ENCODE data around the gene POU6F2.

Gene POU6F2

GRCh38 chr7:39051279-39051678 lies 73.6 kb downstream of the POU6F2 start:
- H3K4me3 ChIP-seq: no peak overlapping the region
- no peak overlapping the region for H3K9ac ChIP-seq
- H3K27me3 ChIP-seq: no peaks in the 10 kb centered on the region
- no peak for TF ChIP-seq Cebpa-rat (IDR thresholded peaks at IDR 0.05)
- H3K4me2 ChIP-seq: no peak overlapping the region
- H3K9me3 ChIP-seq: 0 out of 2 replicates have a peak, but pooled peaks cover 1% of the 10 kb centered on the region
- H3K27ac ChIP-seq: no peak overlapping the region
- H3K4me1 ChIP-seq: no peaks in the 10 kb centered on the region
- no peaks in the 10 kb centered on the region for H4K20me1 ChIP-seq
- H3K36me3 ChIP-seq: no peaks in the 10 kb centered on the region

DNA sequence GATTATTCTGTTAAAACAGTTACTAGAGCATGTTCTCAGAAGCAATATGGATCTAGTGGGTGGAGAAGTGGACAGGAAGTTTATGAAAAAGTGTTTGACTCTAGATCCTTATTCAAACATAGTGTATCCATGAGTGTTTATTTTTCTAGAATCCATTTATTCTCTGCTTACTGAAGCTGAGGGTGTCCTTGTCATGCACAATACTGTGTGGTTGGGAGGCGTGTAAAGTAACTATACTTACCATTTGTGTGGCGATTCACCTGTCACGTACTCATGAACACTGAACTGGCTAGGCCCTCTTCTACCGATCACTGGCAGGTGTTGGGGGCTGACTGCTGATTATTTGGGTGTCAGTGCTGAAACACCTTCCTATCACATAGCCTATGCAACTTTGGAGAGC lies 74.0 kb downstream of the POU6F2 start:
- H3K36me3 ChIP-seq: no peaks in the 10 kb centered on the region
- TF ChIP-seq Cebpa-rat (IDR thresholded peaks at IDR 0.05): no peak
- H3K4me3 ChIP-seq: no peak overlapping the region
- H3K27me3 ChIP-seq: no peaks in the 10 kb centered on the region
- H3K9me3 ChIP-seq: 0 out of 2 replicates have a peak, but pooled peaks cover 6% of the 10 kb centered on the region
- no peaks in the 10 kb centered on the region for H4K20me1 ChIP-seq
- no peak overlapping the region for H3K27ac ChIP-seq
- H3K9ac ChIP-seq: no peak overlapping the region
- H3K4me1 ChIP-seq: no peaks in the 10 kb centered on the region
- no peak overlapping the region for H3K4me2 ChIP-seq

DNA sequence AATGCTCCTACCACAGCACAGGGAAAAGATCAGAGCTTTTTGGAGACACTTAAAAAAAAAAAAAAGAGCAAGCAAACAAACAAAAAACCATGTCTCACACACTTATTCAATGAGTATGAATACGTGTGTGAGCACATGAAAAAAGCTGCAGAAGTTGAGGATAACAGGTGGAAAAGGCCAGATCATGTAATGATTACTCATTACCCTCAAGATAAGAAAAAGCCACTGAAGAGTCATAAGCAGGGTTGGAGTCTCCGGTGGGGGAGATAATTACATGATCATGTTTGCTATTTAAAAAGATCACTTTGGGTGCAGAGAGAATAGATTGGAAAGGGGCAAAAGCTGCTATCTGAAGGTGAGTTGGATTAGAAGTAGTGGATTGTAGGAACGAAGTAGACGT lies 77.0 kb downstream of the POU6F2 start:
- H3K4me3 ChIP-seq: no peak overlapping the region
- no peak overlapping the region for H3K27ac ChIP-seq
- 0 out of 2 replicates have a peak, but pooled peaks cover 8% of the 10 kb centered on the region for H3K9me3 ChIP-seq
- no peaks in the 10 kb centered on the region for H3K4me1 ChIP-seq
- H3K36me3 ChIP-seq: no peaks in the 10 kb centered on the region
- no peak for TF ChIP-seq Cebpa-rat (IDR thresholded peaks at IDR 0.05)
- H3K9ac ChIP-seq: no peak overlapping the region
- H3K4me2 ChIP-seq: no peak overlapping the region
- no peaks in the 10 kb centered on the region for H4K20me1 ChIP-seq
- H3K27me3 ChIP-seq: no peaks in the 10 kb centered on the region

DNA sequence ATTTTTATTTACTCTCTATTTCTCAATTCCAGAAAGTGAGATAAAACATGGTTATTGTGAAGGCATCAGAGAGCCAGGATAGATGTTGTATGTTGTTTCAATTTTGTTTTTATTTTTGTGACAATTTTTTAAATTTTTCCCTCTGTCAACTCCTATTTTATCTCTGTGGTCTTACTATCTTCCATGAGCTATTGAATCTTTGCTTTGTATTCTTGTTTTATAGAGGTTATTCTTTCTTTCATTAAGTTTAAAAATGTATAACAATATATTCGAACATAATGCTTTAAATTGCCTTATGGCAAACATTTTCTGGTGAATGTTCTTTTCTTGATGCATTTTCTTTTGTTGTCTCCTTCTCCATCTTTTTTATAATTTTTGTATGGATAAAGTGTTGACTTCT lies 78.4 kb downstream of the POU6F2 start:
- Histone ChIP-seq H3K27me3 (no peaks in the 10 kb centered on the region), H3K4me2 (no peak overlapping the region), H3K27ac (no peak overlapping the region), H3K9ac (no peak overlapping the region), H3K36me3 (no peaks in the 10 kb centered on the region), H3K4me1 (no peaks in the 10 kb centered on the region), H3K4me3 (no peak overlapping the region), H3K9me3 (0 out of 2 replicates have a peak, but pooled peaks cover 8% of the 10 kb centered on the region), H4K20me1 (no peaks in the 10 kb centered on the region)
- TF ChIP-seq Cebpa-rat (IDR thresholded peaks at IDR 0.05): no peak

GRCh38 chr7:39062811-39063210 lies 85.1 kb downstream of the POU6F2 start:
- H3K27me3 ChIP-seq: no peaks in the 10 kb centered on the region
- H3K4me2 ChIP-seq: no peak overlapping the region
- H3K4me1 ChIP-seq: no peaks in the 10 kb centered on the region
- no peak overlapping the region for H3K4me3 ChIP-seq
- H3K36me3 ChIP-seq: no peaks in the 10 kb centered on the region
- H4K20me1 ChIP-seq: no peaks in the 10 kb centered on the region
- H3K9me3 ChIP-seq: no peaks in the 10 kb centered on the region
- no peak overlapping the region for H3K9ac ChIP-seq
- no peak overlapping the region for H3K27ac ChIP-seq
- TF ChIP-seq Cebpa-rat (IDR thresholded peaks at IDR 0.05): no peak

DNA sequence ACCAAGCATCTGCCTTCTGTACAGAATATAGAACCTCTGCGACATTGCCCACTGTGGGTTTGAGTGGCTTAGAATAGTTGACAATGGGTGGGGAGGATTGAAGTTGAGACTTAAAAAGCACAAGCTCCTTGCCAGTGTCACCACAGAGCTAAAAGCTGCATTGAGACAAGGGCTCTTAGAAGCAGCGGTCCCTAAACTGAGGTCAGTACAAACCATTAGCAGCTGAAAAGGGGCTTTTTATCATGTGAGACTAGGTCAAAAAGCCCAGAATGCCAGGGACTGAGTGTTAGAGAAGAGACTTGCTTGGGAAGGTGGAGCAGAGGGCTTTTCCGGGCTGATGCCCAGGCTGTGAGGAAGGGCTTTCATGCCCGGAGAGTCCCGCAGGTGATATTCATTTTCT lies 91.3 kb downstream of the POU6F2 start:
- Histone ChIP-seq H3K4me3 (no peak overlapping the region), H3K4me1 (no peaks in the 10 kb centered on the region), H3K36me3 (no peaks in the 10 kb centered on the region), H3K4me2 (no peak overlapping the region), H4K20me1 (no peaks in the 10 kb centered on the region), H3K9ac (no peak overlapping the region), H3K27me3 (no peaks in the 10 kb centered on the region), H3K9me3 (no peaks in the 10 kb centered on the region), H3K27ac (no peak overlapping the region)
- no peak for TF ChIP-seq Cebpa-rat (IDR thresholded peaks at IDR 0.05)

GRCh38 chr7:39069896-39070881 lies 92.5 kb downstream of the POU6F2 start:
- Histone ChIP-seq H3K9ac (no peak overlapping the region), H3K9me3 (no peaks in the 10 kb centered on the region), H3K27me3 (no peaks in the 10 kb centered on the region), H3K4me1 (peaks cover 5% of the 10 kb centered on the region), H3K36me3 (no peaks in the 10 kb centered on the region), H3K4me3 (no peak overlapping the region), H4K20me1 (no peaks in the 10 kb centered on the region), H3K4me2 (no peak overlapping the region), H3K27ac (no peak overlapping the region)
- TF ChIP-seq Cebpa-rat (IDR thresholded peaks at IDR 0.05): no peak

DNA sequence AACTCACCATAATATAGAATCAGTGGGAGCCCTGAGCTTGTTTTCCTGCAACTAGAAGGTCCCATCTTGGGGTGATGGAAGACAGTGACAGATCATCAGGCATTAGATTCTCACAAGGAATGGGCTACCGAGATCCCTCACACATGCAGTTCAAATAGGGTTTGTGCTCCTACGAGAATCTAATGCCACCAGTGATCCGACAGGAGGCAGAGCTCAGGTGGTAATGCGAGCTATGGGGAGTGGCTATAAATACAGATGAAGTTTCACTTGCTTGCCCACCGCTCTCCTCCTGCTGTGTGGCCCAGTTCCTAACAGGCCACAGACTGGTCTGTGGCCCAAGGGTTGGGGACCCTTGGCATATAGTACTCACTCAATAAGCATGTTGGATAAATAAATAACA lies 93.4 kb downstream of the POU6F2 start:
- H4K20me1 ChIP-seq: no peaks in the 10 kb centered on the region
- H3K36me3 ChIP-seq: no peaks in the 10 kb centered on the region
- H3K4me2 ChIP-seq: no peak overlapping the region
- H3K9me3 ChIP-seq: no peaks in the 10 kb centered on the region
- no peak for TF ChIP-seq Cebpa-rat (IDR thresholded peaks at IDR 0.05)
- no peak overlapping the region for H3K27ac ChIP-seq
- H3K27me3 ChIP-seq: no peaks in the 10 kb centered on the region
- no peak overlapping the region for H3K4me3 ChIP-seq
- H3K4me1 ChIP-seq: peaks cover 6% of the 10 kb centered on the region
- no peak overlapping the region for H3K9ac ChIP-seq

GRCh38 chr7:39073432-39073831 lies 95.7 kb downstream of the POU6F2 start:
- TF ChIP-seq Cebpa-rat (IDR thresholded peaks at IDR 0.05): no peak
- Histone ChIP-seq H3K9me3 (no peaks in the 10 kb centered on the region), H3K4me3 (no peak overlapping the region), H3K27me3 (no peaks in the 10 kb centered on the region), H3K36me3 (no peaks in the 10 kb centered on the region), H3K9ac (no peak overlapping the region), H4K20me1 (no peaks in the 10 kb centered on the region), H3K4me1 (peaks cover 6% of the 10 kb centered on the region), H3K27ac (no peak overlapping the region), H3K4me2 (no peak overlapping the region)

- TF ChIP-seq Cebpa-rat (IDR thresholded peaks at IDR 0.05): no peak
- H3K4me2 ChIP-seq: no peak overlapping the region
- no peak overlapping the region for H3K27ac ChIP-seq
- no peaks in the 10 kb centered on the region for H4K20me1 ChIP-seq
- no peak overlapping the region for H3K4me3 ChIP-seq
- H3K9me3 ChIP-seq: no peaks in the 10 kb centered on the region
- no peaks in the 10 kb centered on the region for H3K36me3 ChIP-seq
- peaks cover 6% of the 10 kb centered on the region for H3K4me1 ChIP-seq
- no peaks in the 10 kb centered on the region for H3K27me3 ChIP-seq
- no peak overlapping the region for H3K9ac ChIP-seq
These were observed 97.5 kb downstream of the POU6F2 start for GRCh38 chr7:39075210-39075609.
